MCF 10A (cell line): ENCODE measurements around the gene CACNA1C. TPM values are rescaled to one million over a fixed set of nuclear protein-coding genes. Genes with fewer than 3 reads are reported as not detected.

Source experiments
- BruUV-seq: library from RNA; stranded (reverse); fragments of 400-500 nt; replicated peaks from 2 replicates; lab custom pipeline; 2021; lab: Mats Ljungman, UMichigan
- CTCF ChIA-PET: fragments of 300-600 bp; sonication (Branson Sonifier 250); formaldehyde crosslinking; extraction: SDS; loops from one replicate; lab custom pipeline; 2021; ENCODE audit warnings: antibody characterized with exemption, inconsistent platforms; lab: Yijun Ruan, JAX
- POLR2A ChIA-PET: fragments of 300-600, 350-650 bp; sonication (Branson Sonifier 250); formaldehyde crosslinking; extraction: SDS; loops from one replicate; lab custom pipeline; 2020; ENCODE audit warnings: antibody characterized with exemption, inconsistent platforms; lab: Yijun Ruan, JAX
- DNase-seq: peaks from one replicate; pipeline ENCODE4 v3.0.0-alpha.2; 2018; ENCODE audit not compliant: unreplicated experiment
- H3K27ac Mint-ChIP-seq: one replicate; pipeline ENCODE4 v1.8.0; 2022; ENCODE audit warnings: mild to moderate bottlenecking, low read depth, mixed read lengths; ENCODE audit not compliant: unreplicated experiment
- H3K27me3 Mint-ChIP-seq: one replicate; pipeline ENCODE4 v1.8.0; 2022; ENCODE audit warnings: mixed read lengths; ENCODE audit not compliant: insufficient read depth, unreplicated experiment
- H3K36me3 Mint-ChIP-seq: one replicate; pipeline ENCODE4 v1.8.0; 2022; ENCODE audit warnings: mild to moderate bottlenecking, moderate library complexity, mixed read lengths; ENCODE audit not compliant: insufficient read depth, unreplicated experiment
- H3K4me1 Mint-ChIP-seq: one replicate; pipeline ENCODE4 v1.8.0; 2022; ENCODE audit warnings: mixed read lengths; ENCODE audit not compliant: insufficient read depth, unreplicated experiment
- H3K4me3 Mint-ChIP-seq: one replicate; pipeline ENCODE4 v1.8.0; 2022; ENCODE audit warnings: mild to moderate bottlenecking, moderate library complexity, mixed read lengths; ENCODE audit not compliant: unreplicated experiment
- H3K9me3 Mint-ChIP-seq: one replicate; pipeline ENCODE4 v1.8.0; 2022; ENCODE audit warnings: mixed read lengths; ENCODE audit not compliant: unreplicated experiment
- CTCF ChIP-seq: fragments of 200-600 bp; IDR thresholded peaks from one replicate; pipeline ENCODE4 v1.8.0; 2022; ENCODE audit warnings: antibody characterized with exemption, mild to moderate bottlenecking; ENCODE audit not compliant: unreplicated experiment
- intact Hi-C: fragments of 100-400 bp; cut with micrococcal nuclease; formaldehyde crosslinking; loops from 2 replicates; pipeline ENCODE4 v1.14.1; 2022
- total RNA-seq: library from RNA; stranded (reverse); gene quantifications from 2 replicates; pipeline ENCODE4 v1.2.3, GENCODE V29; 2022

The CACNA1C gene
- total RNA-seq, 1 experiment from 2014 or later, result not detected

- no peak overlapping the region for H3K4me3 Mint-ChIP-seq
- no peak for DNase-seq
- H3K36me3 Mint-ChIP-seq, result no peaks in the 10 kb centered on the region
- no peaks in the 10 kb centered on the region for H3K27me3 Mint-ChIP-seq
- H3K9me3 Mint-ChIP-seq, result no peaks in the 10 kb centered on the region
- H3K4me1 Mint-ChIP-seq, result no peaks in the 10 kb centered on the region
- intact Hi-C loops, result no loop called here
- ChIA-PET POLR2A (no interaction called here), CTCF (no interaction called here)
- BruUV-seq, result no TSS peak
- no peak for TF ChIP-seq CTCF
- H3K27ac Mint-ChIP-seq, result no peak overlapping the region
These were observed 85.5 kb downstream of the CACNA1C start for GRCh38 chr12:2138294-2138693.

- POLR2A ChIA-PET, result no interaction called here
- Mint-ChIP-seq H3K27me3 (no peaks in the 10 kb centered on the region), H3K9me3 (no peaks in the 10 kb centered on the region), H3K4me1 (no peaks in the 10 kb centered on the region), H3K27ac (no peak overlapping the region), H3K36me3 (no peaks in the 10 kb centered on the region), H3K4me3 (no peak overlapping the region)
- no peak for DNase-seq
- intact Hi-C loops, result no loop called here
- no TSS peak for BruUV-seq
- TF ChIP-seq CTCF, result no peak
- CTCF ChIA-PET, result no interaction called here
These were observed 86.1 kb downstream of the CACNA1C start for GRCh38 chr12:2138871-2139308.

- H3K9me3 Mint-ChIP-seq, result no peaks in the 10 kb centered on the region
- intact Hi-C loops, result no loop called here
- DNase-seq, result no peak
- no peak for TF ChIP-seq CTCF
- H3K36me3 Mint-ChIP-seq, result no peaks in the 10 kb centered on the region
- H3K4me3 Mint-ChIP-seq, result no peak overlapping the region
- ChIA-PET CTCF (interaction anchor here (0.6 kb wide), 1 partner anchor 441 kb away, joined by 3 read pairs; no protein-coding TSS in a partner anchor), POLR2A (no interaction called here)
- no peak overlapping the region for H3K27ac Mint-ChIP-seq
- H3K4me1 Mint-ChIP-seq, result no peaks in the 10 kb centered on the region
- no peaks in the 10 kb centered on the region for H3K27me3 Mint-ChIP-seq
- no TSS peak for BruUV-seq
These were observed 86.9 kb downstream of the CACNA1C start for GRCh38 chr12:2139651-2140050.

GRCh38 chr12:2140858-2141519 is 88.2 kb downstream of the CACNA1C start:
- intact Hi-C loops, result no loop called here
- no peak for DNase-seq
- BruUV-seq, result no TSS peak
- H3K4me1 Mint-ChIP-seq, result no peaks in the 10 kb centered on the region
- H3K36me3 Mint-ChIP-seq, result no peaks in the 10 kb centered on the region
- H3K27ac Mint-ChIP-seq, result no peak overlapping the region
- TF ChIP-seq CTCF, result no peak
- no peaks in the 10 kb centered on the region for H3K27me3 Mint-ChIP-seq
- H3K4me3 Mint-ChIP-seq, result no peak overlapping the region
- CTCF ChIA-PET, result interaction anchor here (0.9 kb wide), 1 partner anchor 150 kb away, joined by 3 read pairs; no protein-coding TSS in a partner anchor
- no peaks in the 10 kb centered on the region for H3K9me3 Mint-ChIP-seq
- POLR2A ChIA-PET, result no interaction called here
